Measurements from ENCODE around the gene GPR160. TPM values are rescaled to one million over a fixed set of nuclear protein-coding genes. Genes with fewer than 3 reads are reported as not detected.

GPR160 gene
- total RNA-seq, 3 donors from 2014 or later (not counting 1 experiment from before 2014, with no cell fraction given): 1.8 to 5.5 (median 3.8) TPM

DNA sequence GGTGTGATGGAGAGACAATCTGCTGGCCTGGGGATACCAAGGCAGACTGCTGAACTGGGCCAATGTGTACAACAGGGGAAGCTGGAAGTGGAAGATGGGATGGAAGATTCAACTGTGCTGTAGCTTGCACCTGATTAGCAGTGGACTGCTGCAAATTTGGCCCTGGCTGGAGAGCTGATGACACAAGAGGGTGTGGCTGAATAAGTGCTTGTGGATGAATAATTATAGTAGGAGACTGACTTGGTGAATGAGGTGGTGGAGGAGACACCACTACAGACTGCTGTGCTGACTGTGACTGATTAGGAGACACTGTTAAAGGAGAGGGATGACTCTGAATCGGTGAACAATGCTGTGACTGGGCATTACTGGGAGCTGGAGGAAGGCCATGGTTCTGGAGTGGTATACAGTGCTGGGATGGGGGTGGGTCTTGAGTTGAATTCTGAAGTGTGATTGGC is 91.2 kb downstream of the GPR160 start:
- H3K27ac Mint-ChIP-seq: peak overlapping the region; percentile 22 to 87
- no peaks in the 10 kb centered on the region for H3K27me3 Mint-ChIP-seq (ENCODE audit: low read depth in 2 of 2)
- Histone ChIP-seq H3K9me3 (ENCODE audit: control insufficient read depth, insufficient read depth, low read length) (peaks cover 5% of the 10 kb centered on the region), H3K27me3 (ENCODE audit: control insufficient read depth, insufficient read depth, low read length) (no peaks in the 10 kb centered on the region), H3K36me3 (ENCODE audit: control insufficient read depth, insufficient read depth, low read length) (peaks cover 23% of the 10 kb centered on the region), H3K4me3 (ENCODE audit: low read length) (no peak overlapping the region), H3K4me1 (ENCODE audit: control insufficient read depth, insufficient read depth, low read length) (peaks cover 12% of the 10 kb centered on the region), H3K27ac (ENCODE audit: low read length) (no peak overlapping the region)
- no peaks in the 10 kb centered on the region for H3K36me3 Mint-ChIP-seq
- TF ChIP-seq, protein P1, sequence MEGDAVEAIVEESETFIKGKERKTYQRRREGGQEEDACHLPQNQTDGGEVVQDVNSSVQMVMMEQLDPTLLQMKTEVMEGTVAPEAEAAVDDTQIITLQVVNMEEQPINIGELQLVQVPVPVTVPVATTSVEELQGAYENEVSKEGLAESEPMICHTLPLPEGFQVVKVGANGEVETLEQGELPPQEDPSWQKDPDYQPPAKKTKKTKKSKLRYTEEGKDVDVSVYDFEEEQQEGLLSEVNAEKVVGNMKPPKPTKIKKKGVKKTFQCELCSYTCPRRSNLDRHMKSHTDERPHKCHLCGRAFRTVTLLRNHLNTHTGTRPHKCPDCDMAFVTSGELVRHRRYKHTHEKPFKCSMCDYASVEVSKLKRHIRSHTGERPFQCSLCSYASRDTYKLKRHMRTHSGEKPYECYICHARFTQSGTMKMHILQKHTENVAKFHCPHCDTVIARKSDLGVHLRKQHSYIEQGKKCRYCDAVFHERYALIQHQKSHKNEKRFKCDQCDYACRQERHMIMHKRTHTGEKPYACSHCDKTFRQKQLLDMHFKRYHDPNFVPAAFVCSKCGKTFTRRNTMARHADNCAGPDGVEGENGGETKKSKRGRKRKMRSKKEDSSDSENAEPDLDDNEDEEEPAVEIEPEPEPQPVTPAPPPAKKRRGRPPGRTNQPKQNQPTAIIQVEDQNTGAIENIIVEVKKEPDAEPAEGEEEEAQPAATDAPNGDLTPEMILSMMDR (IDR thresholded peaks at IDR 0.05): no peak
- 80% methylated on average over 1 of the region's 1 CpG for WGBS (ENCODE audit: insufficient coverage)
- peaks cover 15 to 16% of the 10 kb centered on the region in 2 donors for H3K4me1 Mint-ChIP-seq
- ATAC-seq (peak; percentile 26 to 49 (median 34)), DNase-seq (no peak)
- intact Hi-C loops (cut with micrococcal nuclease): no loop called here
- peak overlapping the region; percentile 2 for H3K4me3 Mint-ChIP-seq
- H3K9me3 Mint-ChIP-seq: no peaks in the 10 kb centered on the region

DNA sequence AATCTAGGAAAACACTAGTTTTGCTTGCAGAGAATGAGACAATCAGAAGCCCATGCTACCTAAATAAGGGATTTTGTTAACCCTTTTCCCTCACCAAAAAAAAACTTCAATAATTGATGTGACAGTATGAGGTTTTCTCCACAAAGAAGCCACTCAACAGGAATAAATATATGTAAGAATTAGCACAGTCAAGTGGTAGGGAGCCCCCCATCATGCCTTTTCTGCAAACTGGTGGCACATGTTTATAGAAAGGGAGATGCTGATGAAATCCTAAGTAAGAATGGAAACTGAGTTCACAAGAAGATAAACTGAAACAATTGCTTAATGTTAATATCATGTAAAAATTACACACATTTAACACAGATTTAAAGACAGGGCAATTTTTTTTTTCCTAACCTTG is 92.7 kb downstream of the GPR160 start:
- Histone ChIP-seq H3K4me1 (ENCODE audit: control insufficient read depth, insufficient read depth, low read length) (peaks cover 12% of the 10 kb centered on the region), H3K4me3 (ENCODE audit: low read length) (no peak overlapping the region), H3K27ac (ENCODE audit: low read length) (no peak overlapping the region), H3K36me3 (ENCODE audit: control insufficient read depth, insufficient read depth, low read length) (peaks cover 24% of the 10 kb centered on the region), H3K9me3 (ENCODE audit: control insufficient read depth, insufficient read depth, low read length) (peaks cover 5% of the 10 kb centered on the region), H3K27me3 (ENCODE audit: control insufficient read depth, insufficient read depth, low read length) (no peaks in the 10 kb centered on the region)
- TF ChIP-seq, protein P1 (IDR thresholded peaks at IDR 0.05): no peak
- Mint-ChIP-seq H3K4me1 (peaks cover 17 to 23% of the 10 kb centered on the region in 2 donors), H3K27me3 (ENCODE audit: low read depth in 2 of 2) (no peaks in the 10 kb centered on the region), H3K4me3 (no peak overlapping the region), H3K9me3 (no peaks in the 10 kb centered on the region), H3K36me3 (no peaks in the 10 kb centered on the region), H3K27ac (peak overlapping the region in 1 of 2 donors; percentile 23)
- ATAC-seq (no peak), DNase-seq (no peak)
- intact Hi-C loops (cut with micrococcal nuclease): no loop called here

DNA sequence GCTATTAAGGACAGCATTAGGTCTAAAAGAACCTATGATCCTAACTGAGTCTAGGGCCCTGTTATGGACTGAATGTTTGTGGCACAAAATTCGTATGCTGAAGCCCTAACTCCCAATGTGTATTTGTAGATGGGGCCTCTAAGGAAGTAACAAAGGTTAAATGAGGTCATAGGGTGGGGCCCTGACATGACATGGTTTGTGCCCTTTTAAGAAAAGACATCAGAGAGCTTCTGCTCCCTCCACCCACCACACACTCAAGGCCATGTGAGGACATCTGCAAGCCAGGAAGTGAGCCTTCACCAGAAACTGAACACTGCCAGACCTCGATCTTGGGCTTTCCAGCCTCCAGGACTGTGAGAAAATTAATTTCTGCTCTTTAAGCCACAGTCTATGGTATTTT is 94.5 kb downstream of the GPR160 start:
- no peak overlapping the region for H3K27ac ChIP-seq (ENCODE audit: low read length)
- no peak overlapping the region for H3K4me3 Mint-ChIP-seq
- DNase-seq (peak in 1 of 2 donors; percentile 15), ATAC-seq (peak in 2 of 3 donors; percentile 62 to 67)
- H3K27ac Mint-ChIP-seq: no peak overlapping the region
- H3K36me3 ChIP-seq (ENCODE audit: control insufficient read depth, insufficient read depth, low read length): peaks cover 26% of the 10 kb centered on the region
- H3K9me3 Mint-ChIP-seq: no peaks in the 10 kb centered on the region
- H3K36me3 Mint-ChIP-seq: peaks cover 6% of the 10 kb centered on the region
- 67% methylated on average over 2 of the region's 2 CpGs for WGBS (ENCODE audit: insufficient coverage)
- no peaks in the 10 kb centered on the region for H3K27me3 Mint-ChIP-seq (ENCODE audit: low read depth in 2 of 2)
- H3K4me3 ChIP-seq (ENCODE audit: low read length): no peak overlapping the region
- H3K4me1 ChIP-seq (ENCODE audit: control insufficient read depth, insufficient read depth, low read length): peaks cover 12% of the 10 kb centered on the region
- H3K27me3 ChIP-seq (ENCODE audit: control insufficient read depth, insufficient read depth, low read length): no peaks in the 10 kb centered on the region
- TF ChIP-seq, protein P1 (IDR thresholded peaks at IDR 0.05): no peak
- peaks cover 5% of the 10 kb centered on the region for H3K9me3 ChIP-seq (ENCODE audit: control insufficient read depth, insufficient read depth, low read length)
- peaks cover 29 to 35% of the 10 kb centered on the region in 2 donors for H3K4me1 Mint-ChIP-seq
- intact Hi-C loops (cut with micrococcal nuclease): no loop called here

Other genes with a start within 250 kb of the GPR160 start
- not detected for gene LRRIQ4, start 225.1 kb upstream of the GPR160 start, total RNA-seq
- 1 to 10 TPM in 1 of 3 donors, under 1 TPM in 2; 0.45 to 1.0 (median 0.48) TPM for gene LRRC34, start 225.1 kb upstream of the GPR160 start, total RNA-seq
- gene LRRC31, start 168.1 kb upstream of the GPR160 start, total RNA-seq: not detected
- not detected for gene SAMD7, start 126.4 kb upstream of the GPR160 start, total RNA-seq
- 10 to 100 TPM; 83.3 to 88.5 (median 86.6) TPM for gene SEC62, start 71.2 kb upstream of the GPR160 start, total RNA-seq
- 100 to 1,000 TPM; 121 to 130 (median 125) TPM for gene PHC3, start 143.7 kb downstream of the GPR160 start, total RNA-seq
- gene PRKCI, start 184.4 kb downstream of the GPR160 start, total RNA-seq: 10 to 100 TPM in 2 of 3 donors, 1 to 10 TPM in 1; 8.4 to 14.4 (median 11.1) TPM

Measured in natural killer cell (primary cell).